ENCODE measurements around the gene MLF2. TPM values are rescaled to one million over a fixed set of nuclear protein-coding genes. Genes with fewer than 3 reads are reported as not detected.

The MLF2 gene
- total and polyA plus RNA-seq, 5 donors = 123 to 146 (median 132) TPM

DNA sequence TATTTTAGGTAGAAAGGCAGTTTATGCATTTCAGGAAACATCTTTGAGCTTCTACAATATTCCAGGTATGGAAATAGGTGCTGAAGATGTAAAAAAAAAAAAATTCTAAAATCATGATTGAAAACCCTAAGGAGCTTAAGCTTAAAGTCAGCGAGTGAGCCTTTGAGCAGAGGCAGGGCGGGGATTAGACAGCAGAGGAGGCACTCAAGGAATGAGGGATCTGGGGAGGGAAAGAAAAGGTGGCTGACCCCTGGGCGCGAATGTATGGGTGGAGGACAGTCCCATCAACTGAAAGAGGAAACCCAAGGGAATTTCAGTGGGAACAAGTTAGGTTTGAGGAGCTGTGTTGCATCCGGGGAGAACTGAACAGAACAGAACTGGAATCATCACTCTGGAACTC lies 6.8 kb upstream of the MLF2 start:
- no peaks in the 10 kb centered on the region for H3K9me3 ChIP-seq (ENCODE audit: control insufficient read depth, low read length)
- intact Hi-C loops (cut with DNase I) = loop anchor here in 2 of 4 donors (10.0 kb wide), 1 partner anchor 65 kb away; the partner anchor contains the start of genes GPR162 (in 2 of the 2) and P3H3 (in 2 of the 2)
- DNase-seq (no peak), ATAC-seq (no peak)
- H3K4me1 ChIP-seq (ENCODE audit: control insufficient read depth, insufficient read depth, low read length) = peaks cover 4% of the 10 kb centered on the region
- H3K27me3 ChIP-seq (ENCODE audit: control insufficient read depth, insufficient read depth) = no peaks in the 10 kb centered on the region
- WGBS = 86% methylated on average over 5 of the region's 5 CpGs
- no peak overlapping the region for H3K27ac ChIP-seq (ENCODE audit: low read length)
- no peak overlapping the region for H3K4me3 ChIP-seq (ENCODE audit: low read length)

DNA sequence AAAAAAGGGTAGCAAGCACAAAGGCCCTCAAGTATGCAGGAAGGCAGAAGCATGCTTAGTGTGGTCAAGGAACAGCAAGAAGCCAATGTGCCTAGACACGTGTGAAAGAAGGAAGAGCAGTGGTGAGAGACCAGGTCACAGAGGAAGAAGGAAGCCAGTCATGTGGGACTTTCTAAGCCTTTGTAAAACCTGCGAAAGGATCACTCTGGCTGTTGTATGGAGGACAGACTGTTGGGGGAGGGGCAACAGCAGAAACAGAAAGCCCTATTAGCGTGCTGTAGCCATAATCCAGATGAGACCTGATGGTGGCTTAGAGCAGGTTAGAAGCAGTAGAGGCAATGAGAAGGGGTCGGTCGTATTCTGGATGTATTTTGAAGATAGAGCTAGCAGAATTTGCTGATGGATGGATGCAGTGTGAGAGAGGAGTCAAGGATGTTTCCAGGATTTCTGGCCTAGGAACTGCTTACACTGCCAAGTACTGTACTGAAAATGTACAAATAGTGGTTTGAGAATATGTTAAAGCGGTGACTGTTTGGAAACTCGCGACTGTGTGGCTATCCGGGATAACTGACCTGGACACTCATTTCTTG lies 5.7 kb upstream of the MLF2 start:
- ATAC-seq (no peak), DNase-seq (no peak)
- intact Hi-C loops (cut with DNase I) = loop anchor here in 2 of 4 donors (10.0 kb wide), 1 partner anchor 66 kb away; the partner anchor contains the start of genes GPR162 (in 2 of the 2) and P3H3 (in 2 of the 2)
- Histone ChIP-seq H3K9me3 (ENCODE audit: control insufficient read depth, low read length) (no peaks in the 10 kb centered on the region), H3K4me1 (ENCODE audit: control insufficient read depth, insufficient read depth, low read length) (peaks cover 3% of the 10 kb centered on the region), H3K27ac (ENCODE audit: low read length) (no peak overlapping the region), H3K4me3 (ENCODE audit: low read length) (no peak overlapping the region), H3K27me3 (ENCODE audit: control insufficient read depth, insufficient read depth) (no peaks in the 10 kb centered on the region)
- WGBS = 86% methylated on average over 9 of the region's 9 CpGs

DNA sequence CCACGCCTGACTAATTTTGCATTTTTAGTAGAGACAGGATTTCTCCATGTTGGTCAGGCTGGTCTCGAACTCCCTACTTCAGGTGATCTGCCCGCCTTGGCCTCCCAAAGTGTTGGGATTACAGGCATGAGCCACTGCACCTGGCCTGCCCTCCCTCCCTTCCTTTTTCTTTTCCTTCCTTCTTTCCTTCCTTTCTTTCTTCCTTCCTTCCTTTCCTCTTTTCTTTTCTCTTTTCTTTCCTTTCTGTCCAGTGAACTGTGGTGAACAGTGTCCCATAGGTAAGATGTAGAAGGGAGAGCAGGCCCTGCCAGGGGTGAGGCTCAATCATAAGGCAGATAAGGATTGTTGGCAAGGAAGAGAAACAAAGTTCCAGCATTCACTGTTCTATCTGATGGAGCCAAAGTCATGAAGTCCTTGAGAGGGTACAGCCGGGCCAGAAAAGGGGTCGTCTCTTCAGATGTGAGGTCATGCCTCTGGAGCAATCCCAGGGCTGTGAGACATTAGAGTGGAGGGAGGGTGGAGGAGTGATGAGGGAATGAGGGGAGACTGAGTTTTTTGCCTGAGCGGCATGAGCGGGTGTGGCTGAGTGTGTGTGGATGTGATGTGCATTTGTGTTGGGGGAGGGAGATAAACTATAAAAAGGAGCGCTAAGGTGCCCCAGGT lies 4.2 kb upstream of the MLF2 start:
- no peaks in the 10 kb centered on the region for H3K4me1 ChIP-seq (ENCODE audit: control insufficient read depth, insufficient read depth, low read length)
- ATAC-seq = no peak
- H3K27me3 ChIP-seq (ENCODE audit: control insufficient read depth, insufficient read depth) = no peaks in the 10 kb centered on the region
- no peak overlapping the region for H3K4me3 ChIP-seq (ENCODE audit: low read length)
- intact Hi-C loops (cut with DNase I) = loop anchor here in 2 of 4 donors (10.0 kb wide), 1 partner anchor 68 kb away; the partner anchor contains the start of genes GPR162 (in 2 of the 2) and P3H3 (in 2 of the 2)
- no peak overlapping the region for H3K27ac ChIP-seq (ENCODE audit: low read length)
- no peaks in the 10 kb centered on the region for H3K9me3 ChIP-seq (ENCODE audit: control insufficient read depth, low read length)
- DNase-seq = peak in 1 of 3 donors; percentile 55
- 67% methylated on average over 8 of the region's 8 CpGs for WGBS

DNA sequence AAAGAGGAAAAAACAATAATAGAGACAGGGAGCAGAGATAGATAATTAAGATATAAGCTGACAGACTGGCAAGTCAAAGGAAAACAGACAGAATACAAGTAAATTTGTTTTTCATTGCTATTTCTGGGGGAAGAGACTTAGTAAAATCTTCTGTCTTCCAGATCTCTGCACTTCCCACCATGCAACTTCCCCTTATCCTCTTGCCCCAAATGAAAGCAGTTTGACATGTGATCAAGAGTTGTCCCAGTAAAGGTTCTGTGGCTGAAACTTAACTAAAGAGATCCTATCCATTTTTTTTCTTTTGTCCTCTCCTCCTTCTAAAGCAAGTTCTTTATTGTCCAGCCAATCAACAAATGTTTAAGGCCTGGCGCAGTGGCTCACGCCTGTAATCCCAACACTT lies 1.5 kb upstream of the MLF2 start:
- no peaks in the 10 kb centered on the region for H3K4me1 ChIP-seq (ENCODE audit: control insufficient read depth, insufficient read depth, low read length)
- DNase-seq (no peak), ATAC-seq (no peak)
- WGBS = 97% methylated on average over 2 of the region's 2 CpGs
- no peak overlapping the region for H3K4me3 ChIP-seq (ENCODE audit: low read length)
- no peak overlapping the region for H3K27ac ChIP-seq (ENCODE audit: low read length)
- no peaks in the 10 kb centered on the region for H3K27me3 ChIP-seq (ENCODE audit: control insufficient read depth, insufficient read depth)
- H3K9me3 ChIP-seq (ENCODE audit: control insufficient read depth, low read length) = no peaks in the 10 kb centered on the region
- intact Hi-C loops (cut with DNase I) = loop anchor here in 3 of 4 donors (2.0 to 10.0 kb wide), 3 partner anchors 24 to 73 kb away; partner anchors contain the start of genes P3H3 (in 3 of the 3) and GPR162 (in 2 of the 3)

DNA sequence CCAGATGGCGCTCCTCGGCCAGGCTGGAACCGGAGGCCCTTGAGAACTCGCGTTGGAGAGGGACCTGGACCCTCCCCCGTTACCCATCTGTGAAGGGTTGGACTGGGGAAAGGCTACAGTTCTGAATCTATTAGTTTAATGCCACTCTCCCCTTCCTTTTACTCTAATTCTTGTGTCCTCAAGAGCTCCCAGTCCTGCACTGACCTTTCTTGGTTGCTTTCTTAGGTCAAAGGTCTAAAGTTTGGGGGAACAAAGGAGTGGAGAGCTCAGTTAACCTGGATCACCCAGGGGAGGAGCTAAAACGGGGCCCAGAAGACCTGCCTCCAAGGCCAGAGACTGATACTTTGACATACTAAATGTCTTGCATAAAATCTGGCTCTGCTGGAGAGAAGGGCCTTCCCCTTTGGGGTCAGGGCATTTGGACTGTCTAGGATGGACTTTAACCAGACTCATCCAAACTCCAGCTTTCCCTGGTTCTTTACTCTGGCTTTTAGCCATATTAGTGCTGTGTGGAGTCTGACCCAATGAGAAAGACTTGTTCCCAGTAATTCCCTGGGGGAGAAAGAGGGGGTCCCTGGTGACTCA lies 923 bp upstream of the MLF2 start:
- H3K27me3 ChIP-seq (ENCODE audit: control insufficient read depth, insufficient read depth) = no peaks in the 10 kb centered on the region
- ATAC-seq = no peak
- intact Hi-C loops (cut with DNase I) = loop anchor here in 3 of 4 donors (2.0 to 10.0 kb wide), 3 partner anchors 25 to 73 kb away; partner anchors contain the start of genes P3H3 (in 3 of the 3) and GPR162 (in 2 of the 3)
- H3K27ac ChIP-seq (ENCODE audit: low read length) = peak overlapping the region; percentile 45
- WGBS = 0% methylated on average over 7 of the region's 7 CpGs
- DNase-seq = no peak
- H3K4me1 ChIP-seq (ENCODE audit: control insufficient read depth, insufficient read depth, low read length) = no peaks in the 10 kb centered on the region
- no peak overlapping the region for H3K4me3 ChIP-seq (ENCODE audit: low read length)
- H3K9me3 ChIP-seq (ENCODE audit: control insufficient read depth, low read length) = no peaks in the 10 kb centered on the region

DNA sequence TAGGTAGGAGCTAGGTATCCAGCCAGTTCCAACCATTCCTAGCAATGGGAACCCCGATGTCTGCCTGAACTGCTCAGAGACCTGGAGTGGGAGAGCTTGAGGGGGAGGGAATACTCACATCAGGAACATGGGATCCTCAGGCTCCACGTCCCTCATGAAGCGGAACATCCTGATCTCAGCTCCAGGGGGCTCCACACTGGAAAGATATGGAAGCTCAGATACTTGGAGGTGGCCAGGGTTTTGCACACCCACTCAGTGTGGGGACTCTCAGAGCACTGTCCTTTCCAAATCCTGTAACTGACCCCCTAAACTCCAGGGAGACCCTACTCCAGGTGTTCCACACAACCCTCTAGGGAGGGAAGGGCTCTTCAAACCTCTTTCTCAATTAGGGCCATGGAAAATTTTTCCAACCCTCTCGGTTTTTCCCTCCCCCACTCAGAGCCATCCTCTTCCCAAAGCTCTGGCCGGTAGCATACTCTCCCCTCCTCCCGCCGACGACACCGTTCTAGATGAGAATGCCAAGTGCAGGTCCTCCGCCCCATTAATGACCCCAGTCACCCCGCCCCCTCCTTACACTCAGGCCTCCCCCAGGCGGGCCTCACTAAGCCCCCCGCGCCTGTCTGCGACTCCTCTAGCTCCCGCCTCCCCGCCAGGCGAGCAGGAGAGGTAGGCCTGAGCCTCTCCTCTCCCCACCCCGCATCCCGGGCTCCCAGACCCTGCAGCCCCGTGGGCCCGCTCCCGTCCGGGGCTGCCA lies 597 bp downstream of the MLF2 start:
- intact Hi-C loops (cut with DNase I) = loop anchor here in 3 of 4 donors (5.0 to 10.0 kb wide), 2 partner anchors 72 to 75 kb away; partner anchors contain the start of genes P3H3 (in 3 of the 3) and GPR162 (in 2 of the 3)
- ATAC-seq (peak in 1 of 2 donors; percentile 0), DNase-seq (no peak)

DNA sequence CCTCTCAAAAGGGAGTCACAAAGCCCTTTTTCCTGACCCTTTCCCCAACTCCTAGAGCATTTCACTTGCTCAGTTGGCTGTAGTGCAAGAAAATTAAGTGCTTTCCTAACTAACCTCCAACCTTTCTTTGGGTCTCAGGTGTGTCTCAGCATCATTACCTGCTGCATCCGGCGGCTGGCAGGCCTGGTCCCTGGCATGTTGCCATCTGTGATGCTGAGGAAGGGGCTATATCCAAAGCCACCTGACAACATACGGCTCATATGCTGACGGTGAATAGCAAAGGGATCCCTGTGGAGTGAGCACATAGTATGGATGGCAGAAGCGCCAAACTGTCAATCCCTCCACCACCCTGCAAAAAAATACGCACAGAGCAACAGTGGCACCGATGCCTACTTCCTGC lies 1.2 kb downstream of the MLF2 start:
- 78% methylated on average over 7 of the region's 7 CpGs for WGBS
- no peak overlapping the region for H3K4me3 ChIP-seq (ENCODE audit: low read length)

More for the DNA sequence above, 597 bp downstream of the MLF2 start:
- peak overlapping the region; percentile 98 for H3K27ac ChIP-seq (ENCODE audit: low read length)
- WGBS = 3% methylated on average over 24 of the region's 24 CpGs
- no peaks in the 10 kb centered on the region for H3K9me3 ChIP-seq (ENCODE audit: control insufficient read depth, low read length)
- no peaks in the 10 kb centered on the region for H3K27me3 ChIP-seq (ENCODE audit: control insufficient read depth, insufficient read depth)
- peak overlapping the region; percentile 96 for H3K4me3 ChIP-seq (ENCODE audit: low read length)
- no peaks in the 10 kb centered on the region for H3K4me1 ChIP-seq (ENCODE audit: control insufficient read depth, insufficient read depth, low read length)

DNA sequence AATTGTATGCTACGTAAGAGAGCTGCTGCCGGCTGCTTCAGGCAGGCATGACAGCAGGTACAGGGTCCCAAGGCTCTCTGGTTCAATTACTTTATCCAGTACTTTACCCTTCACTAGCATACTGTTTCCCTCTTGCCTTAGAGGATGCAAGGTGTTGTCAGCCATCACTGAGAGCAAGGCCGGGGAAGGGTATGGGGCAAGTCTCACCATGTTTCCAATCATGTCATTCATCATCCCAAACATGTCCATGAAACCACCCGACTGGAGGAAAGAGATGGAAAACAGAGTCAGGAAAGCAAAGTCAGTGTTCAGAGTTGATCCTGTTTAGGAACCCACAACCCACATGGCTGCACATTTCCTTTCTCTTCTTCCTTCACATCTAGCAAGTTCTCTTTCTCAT lies 2.4 kb downstream of the MLF2 start:
- ATAC-seq (no peak), DNase-seq (no peak)
- Histone ChIP-seq H3K9me3 (ENCODE audit: control insufficient read depth, low read length) (no peaks in the 10 kb centered on the region), H3K27ac (ENCODE audit: low read length) (no peak overlapping the region), H3K27me3 (ENCODE audit: control insufficient read depth, insufficient read depth) (no peaks in the 10 kb centered on the region), H3K4me1 (ENCODE audit: control insufficient read depth, insufficient read depth, low read length) (no peaks in the 10 kb centered on the region), H3K4me3 (ENCODE audit: low read length) (no peak overlapping the region)
- WGBS = 81% methylated on average over 4 of the region's 4 CpGs
- intact Hi-C loops (cut with DNase I) = loop anchor here (2.0 to 10.0 kb wide), 3 partner anchors 74 to 77 kb away; partner anchors contain the start of genes P3H3 (in 3 of the 4) and GPR162 (in 2 of the 4)

More for the DNA sequence above, 1.2 kb downstream of the MLF2 start:
- H3K9me3 ChIP-seq (ENCODE audit: control insufficient read depth, low read length) = no peaks in the 10 kb centered on the region
- DNase-seq (peak in 1 of 3 donors; percentile 73), ATAC-seq (no peak)
- no peaks in the 10 kb centered on the region for H3K27me3 ChIP-seq (ENCODE audit: control insufficient read depth, insufficient read depth)
- no peak overlapping the region for H3K27ac ChIP-seq (ENCODE audit: low read length)
- intact Hi-C loops (cut with DNase I) = loop anchor here (2.0 to 10.0 kb wide), 3 partner anchors 73 to 76 kb away; partner anchors contain the start of genes P3H3 (in 3 of the 4) and GPR162 (in 2 of the 4)
- no peaks in the 10 kb centered on the region for H3K4me1 ChIP-seq (ENCODE audit: control insufficient read depth, insufficient read depth, low read length)

DNA sequence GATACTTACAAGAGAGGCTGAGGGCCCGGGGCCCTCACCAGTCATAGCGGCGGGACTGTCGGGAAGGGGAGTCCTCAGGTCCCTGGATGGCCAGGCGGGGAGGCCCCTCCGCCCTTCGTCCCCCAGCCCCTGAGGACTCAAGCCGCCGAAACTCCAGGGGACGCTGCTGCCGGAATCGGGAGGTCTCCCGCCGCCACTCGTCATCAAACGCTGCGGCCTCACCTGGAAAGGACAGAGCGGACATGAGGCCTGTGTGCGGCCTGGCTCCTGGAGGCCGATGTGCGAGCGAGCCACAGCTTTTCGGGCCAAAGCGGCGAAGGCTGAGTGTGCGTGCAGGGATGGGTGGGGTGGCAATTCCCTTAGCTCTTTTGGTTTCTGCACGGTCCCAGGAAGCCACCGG lies 4.2 kb downstream of the MLF2 start:
- intact Hi-C loops (cut with DNase I) = no loop called here
- WGBS = 92% methylated on average over 28 of the region's 28 CpGs
- DNase-seq = peak in 1 of 3 donors; percentile 50
- Histone ChIP-seq H3K4me1 (ENCODE audit: control insufficient read depth, insufficient read depth, low read length) (no peaks in the 10 kb centered on the region), H3K27ac (ENCODE audit: low read length) (no peak overlapping the region), H3K9me3 (ENCODE audit: control insufficient read depth, low read length) (no peaks in the 10 kb centered on the region), H3K4me3 (ENCODE audit: low read length) (no peak overlapping the region), H3K27me3 (ENCODE audit: control insufficient read depth, insufficient read depth) (no peaks in the 10 kb centered on the region)
- no peak for ATAC-seq

DNA sequence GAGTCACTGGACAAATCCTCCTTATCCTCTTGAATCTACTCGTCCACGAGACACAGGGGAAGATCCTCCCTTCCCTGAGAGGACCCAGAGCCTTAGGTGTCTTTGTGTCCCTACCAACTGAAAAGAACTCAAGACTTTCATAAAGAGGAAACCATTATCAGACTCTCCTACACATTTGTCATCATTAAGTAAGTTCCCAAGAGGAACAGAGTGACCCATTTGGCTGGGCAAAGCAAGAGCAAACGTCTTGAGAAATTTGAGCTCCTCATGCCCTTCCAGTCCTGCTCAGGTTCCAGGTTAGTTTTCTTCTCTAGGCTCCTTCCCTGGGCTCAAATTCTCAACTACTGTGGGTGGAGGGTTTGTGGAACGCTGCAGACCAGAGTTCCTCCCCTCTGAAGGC lies 5.7 kb downstream of the MLF2 start:
- H3K27me3 ChIP-seq (ENCODE audit: control insufficient read depth, insufficient read depth) = no peaks in the 10 kb centered on the region
- intact Hi-C loops (cut with DNase I) = no loop called here
- no peak overlapping the region for H3K27ac ChIP-seq (ENCODE audit: low read length)
- WGBS = 64% methylated on average over 4 of the region's 4 CpGs
- ATAC-seq = no peak
- H3K9me3 ChIP-seq (ENCODE audit: control insufficient read depth, low read length) = no peaks in the 10 kb centered on the region
- no peak overlapping the region for H3K4me3 ChIP-seq (ENCODE audit: low read length)
- no peak for DNase-seq
- H3K4me1 ChIP-seq (ENCODE audit: control insufficient read depth, insufficient read depth, low read length) = no peaks in the 10 kb centered on the region
